Astrocyte (in vitro differentiated cells and primary cell): ENCODE results near the gene DSC1. TPM values are rescaled to one million over a fixed set of nuclear protein-coding genes. Genes with fewer than 3 reads are reported as not detected.
"Not testable (repeated sequence)": the region's sequence is repeated elsewhere in the genome, so short reads cannot be mapped to it uniquely, and the experiment has no call there.

Source experiments
- DNase-seq: peaks from one replicate; pipeline ENCODE4 v3.0.0-alpha.2; 2010; ENCODE audit warnings: low read depth
- FAIRE-seq: peaks from 2 replicates; lab custom pipeline; 2011; peaks lifted over from hg19 to GRCh38; lab: Jason Lieb, UNC
- H2AFZ ChIP-seq: 2 replicates; pipeline ENCODE4 v1.6.0; 2012; ENCODE audit warnings: low read depth, low read length, inconsistent platforms
- H3K27ac ChIP-seq: 2 replicates; pipeline ENCODE4 v1.5.1; 2011; ENCODE audit warnings: low read depth, low read length, inconsistent platforms
- H3K27me3 ChIP-seq: 2 replicates; pipeline ENCODE4 v1.6.0; 2011; ENCODE audit warnings: low read length, inconsistent platforms; ENCODE audit not compliant: insufficient read depth
- H3K36me3 ChIP-seq: 2 replicates; pipeline ENCODE4 v1.5.1; 2011; ENCODE audit warnings: low read length, inconsistent platforms; ENCODE audit not compliant: insufficient read depth
- H3K4me1 ChIP-seq: 2 replicates; pipeline ENCODE4 v1.5.1; 2011; ENCODE audit warnings: low read length, inconsistent platforms; ENCODE audit not compliant: insufficient read depth
- H3K4me2 ChIP-seq: 2 replicates; pipeline ENCODE4 v1.6.0; 2012; ENCODE audit warnings: low read length, inconsistent platforms
- H3K4me3 ChIP-seq: 2 replicates; pipeline ENCODE4 v1.5.1; 2011; ENCODE audit warnings: low read depth, mild to moderate bottlenecking, low read length, inconsistent platforms; ENCODE audit not compliant: insufficient read depth
- H3K79me2 ChIP-seq: 2 replicates; pipeline ENCODE4 v1.6.0; 2012; ENCODE audit warnings: mild to moderate bottlenecking, low read length, inconsistent platforms; ENCODE audit not compliant: insufficient read depth
- H3K9ac ChIP-seq: 2 replicates; pipeline ENCODE4 v1.6.0; 2012; ENCODE audit warnings: mild to moderate bottlenecking, low read length, inconsistent platforms
- H3K9me3 ChIP-seq: 2 replicates; pipeline ENCODE4 v1.5.1; 2012; ENCODE audit warnings: low read depth, mild to moderate bottlenecking, low read length, inconsistent platforms; ENCODE audit not compliant: insufficient read depth
- H4K20me1 ChIP-seq: 2 replicates; pipeline ENCODE4 v1.6.0; 2012; ENCODE audit warnings: low read length, inconsistent platforms; ENCODE audit not compliant: insufficient read depth
- H3K27ac Mint-ChIP-seq: one replicate; pipeline ENCODE4 v1.8.0; 2021; ENCODE audit warnings: mild to moderate bottlenecking, mixed read lengths; ENCODE audit not compliant: unreplicated experiment
- H3K27me3 Mint-ChIP-seq: one replicate; pipeline ENCODE4 v1.8.0; 2021; ENCODE audit warnings: low read depth, mixed read lengths; ENCODE audit not compliant: unreplicated experiment
- H3K36me3 Mint-ChIP-seq: one replicate; pipeline ENCODE4 v1.8.0; 2021; ENCODE audit warnings: low read depth, mixed read lengths; ENCODE audit not compliant: unreplicated experiment
- H3K4me1 Mint-ChIP-seq: one replicate; pipeline ENCODE4 v1.8.0; 2021; ENCODE audit warnings: low read depth, mixed read lengths; ENCODE audit not compliant: unreplicated experiment
- H3K4me3 Mint-ChIP-seq: one replicate; pipeline ENCODE4 v1.8.0; 2021; ENCODE audit warnings: mild to moderate bottlenecking, moderate library complexity, mixed read lengths; ENCODE audit not compliant: unreplicated experiment
- H3K9me3 Mint-ChIP-seq: one replicate; pipeline ENCODE4 v1.8.0; 2021; ENCODE audit warnings: mild to moderate bottlenecking, mixed read lengths; ENCODE audit not compliant: unreplicated experiment
- CTCF ChIP-seq: IDR thresholded peaks from 2 replicates; pipeline ENCODE4 v1.5.1; 2011; ENCODE audit warnings: low read depth, mild to moderate bottlenecking, inconsistent platforms, low read length, moderate library complexity; ENCODE audit not compliant: insufficient read depth
- EZH2 ChIP-seq: IDR thresholded peaks from 2 replicates; pipeline ENCODE4 v1.6.1; 2012; ENCODE audit warnings: mild to moderate bottlenecking, low read length, inconsistent platforms; ENCODE audit not compliant: insufficient read depth
- total RNA-seq: library from RNA; stranded (reverse); gene quantifications from 2 replicates; pipeline ENCODE4 v1.2.1, GENCODE V29; 2021

Gene DSC1
- total RNA-seq, 1 donor from 2014 or later, result 0.18 TPM

- H3K36me3 ChIP-seq, result no peaks in the 10 kb centered on the region
- H3K4me3 ChIP-seq, result no peak overlapping the region
- H3K9ac ChIP-seq, result no peak overlapping the region
- Mint-ChIP-seq H3K27ac (no peak overlapping the region), H3K4me3 (no peak overlapping the region), H3K27me3 (no peaks in the 10 kb centered on the region), H3K4me1 (no peaks in the 10 kb centered on the region), H3K36me3 (no peaks in the 10 kb centered on the region), H3K9me3 (no peaks in the 10 kb centered on the region)
- H2AFZ ChIP-seq, result no peak overlapping the region
- TF ChIP-seq CTCF (no peak), EZH2 (no peak)
- H3K27ac ChIP-seq, result no peak overlapping the region
- no peaks in the 10 kb centered on the region for H3K4me1 ChIP-seq
- no peaks in the 10 kb centered on the region for H3K9me3 ChIP-seq
- H3K4me2 ChIP-seq, result no peak overlapping the region
- FAIRE-seq (no peak), DNase-seq (no peak)
- no peaks in the 10 kb centered on the region for H3K27me3 ChIP-seq
- H3K79me2 ChIP-seq, result no peaks in the 10 kb centered on the region
- no peaks in the 10 kb centered on the region for H4K20me1 ChIP-seq
Measured at GRCh38 chr18:31125878-31126277, 36.8 kb downstream of the DSC1 start.

GRCh38 chr18:31123125-31123524, 39.5 kb downstream of the DSC1 start:
- H3K9me3 Mint-ChIP-seq, H4K20me1 ChIP-seq, H3K27ac ChIP-seq, H3K27me3 ChIP-seq, H3K9ac ChIP-seq, H3K9me3 ChIP-seq, H3K79me2 ChIP-seq, H3K4me1 ChIP-seq, H3K4me3 ChIP-seq, H2AFZ ChIP-seq, H3K4me2 ChIP-seq, FAIRE-seq, H3K4me3 Mint-ChIP-seq, H3K36me3 ChIP-seq, H3K36me3 Mint-ChIP-seq, DNase-seq, H3K4me1 Mint-ChIP-seq, H3K27ac Mint-ChIP-seq, H3K27me3 Mint-ChIP-seq: not testable (repeated sequence)

- FAIRE-seq (no peak), DNase-seq (no peak)
- no peak for TF ChIP-seq CTCF
- TF ChIP-seq EZH2, result no peak
- no peaks in the 10 kb centered on the region for H3K27me3 ChIP-seq
- Mint-ChIP-seq H3K27me3 (peaks cover 2% of the 10 kb centered on the region), H3K36me3 (no peaks in the 10 kb centered on the region), H3K27ac (no peak overlapping the region), H3K9me3 (no peaks in the 10 kb centered on the region), H3K4me1 (no peaks in the 10 kb centered on the region), H3K4me3 (no peak overlapping the region)
- H3K4me1 ChIP-seq, result no peaks in the 10 kb centered on the region
- H2AFZ ChIP-seq, result no peak overlapping the region
- H3K27ac ChIP-seq, result no peak overlapping the region
- no peaks in the 10 kb centered on the region for H3K36me3 ChIP-seq
- no peak overlapping the region for H3K4me2 ChIP-seq
- no peaks in the 10 kb centered on the region for H3K79me2 ChIP-seq
- no peaks in the 10 kb centered on the region for H3K9me3 ChIP-seq
- H3K4me3 ChIP-seq, result no peak overlapping the region
- H3K9ac ChIP-seq, result no peak overlapping the region
- no peaks in the 10 kb centered on the region for H4K20me1 ChIP-seq
Measured at GRCh38 chr18:31120594-31120993, 42.1 kb downstream of the DSC1 start.
